Measurements from ENCODE around the gene WDR44.
A peak's percentile ranks its signal among the peaks of the same experiment; 100 is the strongest.
"Not testable (repeated sequence)": the region's sequence is repeated elsewhere in the genome, so short reads cannot be mapped to it uniquely, and the experiment has no call there.

Gene WDR44, protein sequence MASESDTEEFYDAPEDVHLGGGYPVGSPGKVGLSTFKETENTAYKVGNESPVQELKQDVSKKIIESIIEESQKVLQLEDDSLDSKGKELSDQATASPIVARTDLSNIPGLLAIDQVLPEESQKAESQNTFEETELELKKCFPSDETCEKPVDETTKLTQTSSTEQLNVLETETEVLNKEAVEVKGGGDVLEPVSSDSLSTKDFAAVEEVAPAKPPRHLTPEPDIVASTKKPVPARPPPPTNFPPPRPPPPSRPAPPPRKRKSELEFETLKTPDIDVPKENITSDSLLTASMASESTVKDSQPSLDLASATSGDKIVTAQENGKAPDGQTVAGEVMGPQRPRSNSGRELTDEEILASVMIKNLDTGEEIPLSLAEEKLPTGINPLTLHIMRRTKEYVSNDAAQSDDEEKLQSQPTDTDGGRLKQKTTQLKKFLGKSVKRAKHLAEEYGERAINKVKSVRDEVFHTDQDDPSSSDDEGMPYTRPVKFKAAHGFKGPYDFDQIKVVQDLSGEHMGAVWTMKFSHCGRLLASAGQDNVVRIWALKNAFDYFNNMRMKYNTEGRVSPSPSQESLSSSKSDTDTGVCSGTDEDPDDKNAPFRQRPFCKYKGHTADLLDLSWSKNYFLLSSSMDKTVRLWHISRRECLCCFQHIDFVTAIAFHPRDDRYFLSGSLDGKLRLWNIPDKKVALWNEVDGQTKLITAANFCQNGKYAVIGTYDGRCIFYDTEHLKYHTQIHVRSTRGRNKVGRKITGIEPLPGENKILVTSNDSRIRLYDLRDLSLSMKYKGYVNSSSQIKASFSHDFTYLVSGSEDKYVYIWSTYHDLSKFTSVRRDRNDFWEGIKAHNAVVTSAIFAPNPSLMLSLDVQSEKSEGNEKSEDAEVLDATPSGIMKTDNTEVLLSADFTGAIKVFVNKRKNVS

DNA sequence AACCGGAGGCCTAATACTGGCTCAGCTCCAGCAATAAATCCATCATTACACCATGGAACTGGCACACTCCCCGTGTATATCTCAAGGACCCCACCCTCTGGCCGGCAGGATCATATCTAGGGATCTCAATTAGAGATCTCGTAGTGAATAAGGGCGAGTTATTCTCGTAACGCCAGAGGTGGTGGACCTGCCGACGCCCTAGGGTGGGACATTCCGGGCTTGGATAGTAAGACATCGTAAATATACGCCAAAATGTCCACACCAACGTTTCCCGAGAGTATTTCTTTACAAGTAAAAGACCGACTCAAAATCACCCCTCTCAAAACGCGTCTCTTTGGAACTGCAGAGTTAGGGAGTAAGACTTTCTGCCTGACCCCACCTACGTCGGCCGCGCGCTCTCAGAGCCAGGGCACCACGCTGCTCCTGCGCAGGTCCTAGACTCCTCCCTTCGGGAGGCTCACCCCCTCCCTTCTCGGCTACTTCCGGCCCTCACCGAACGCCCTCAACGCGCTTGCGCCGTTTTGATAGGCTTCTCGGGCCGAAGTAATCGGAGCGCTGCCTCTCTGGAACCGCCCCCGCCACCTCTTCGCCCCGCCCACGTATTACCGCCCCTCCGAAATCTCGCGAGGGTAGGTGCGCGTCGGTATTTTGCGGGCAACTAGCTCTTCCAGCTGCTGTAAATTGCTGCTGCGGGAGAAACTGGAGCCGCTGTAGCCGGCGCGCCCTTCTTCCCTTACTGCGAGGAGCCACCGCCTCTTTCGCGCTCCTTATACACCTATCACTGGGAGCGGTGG lies at the start of gene WDR44:
TSS of gene WDR44 (plus strand) at position 643 of the 794 bp plus-strand sequence. CDS start 398 bp downstream, outside the sequence.
- FAIRE-seq (peak; percentile 92), DNase-seq (ENCODE audit: low spot score) (peak; percentile 87)

DNA sequence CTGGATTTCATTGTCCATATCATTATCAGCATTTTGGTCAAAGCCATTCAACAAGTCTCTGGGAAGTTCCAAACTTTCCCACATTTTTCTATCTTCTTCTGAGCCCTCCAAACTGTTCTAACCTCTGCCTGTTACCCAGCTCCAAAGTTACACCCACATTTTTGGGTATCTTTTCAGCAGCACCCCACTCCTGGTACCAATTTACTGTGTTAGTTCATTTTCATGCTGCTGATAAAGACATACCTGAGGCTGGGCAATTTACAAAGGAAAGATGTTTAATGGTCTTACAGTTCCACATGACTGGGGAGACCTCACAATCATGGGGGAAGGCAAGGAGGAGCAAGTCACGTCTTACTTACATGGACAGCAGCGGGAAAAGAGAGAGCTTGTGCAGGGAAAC lies 40.1 kb upstream of the WDR44 start:
- FAIRE-seq; DNase-seq (ENCODE audit: low spot score): not testable (repeated sequence)

DNA sequence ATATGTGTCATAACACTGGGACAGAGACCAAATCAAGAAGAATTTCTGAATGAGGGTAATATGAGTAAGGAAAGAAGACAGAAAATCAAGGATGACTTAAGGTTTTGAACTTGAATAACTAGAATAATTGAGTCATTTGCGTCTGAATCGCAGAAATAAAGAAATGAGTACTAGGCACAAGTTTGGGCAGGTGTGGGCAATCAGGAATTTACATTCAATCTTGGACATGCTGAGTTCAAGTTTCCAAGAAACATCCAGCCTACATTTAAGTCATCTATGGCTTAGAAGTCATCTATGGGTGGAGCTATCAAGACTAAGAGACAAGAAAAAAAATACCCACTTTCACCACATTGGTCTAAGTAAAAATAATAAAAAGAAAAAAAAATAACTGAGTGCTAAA lies 30.4 kb upstream of the WDR44 start:
- no peak for FAIRE-seq

DNA sequence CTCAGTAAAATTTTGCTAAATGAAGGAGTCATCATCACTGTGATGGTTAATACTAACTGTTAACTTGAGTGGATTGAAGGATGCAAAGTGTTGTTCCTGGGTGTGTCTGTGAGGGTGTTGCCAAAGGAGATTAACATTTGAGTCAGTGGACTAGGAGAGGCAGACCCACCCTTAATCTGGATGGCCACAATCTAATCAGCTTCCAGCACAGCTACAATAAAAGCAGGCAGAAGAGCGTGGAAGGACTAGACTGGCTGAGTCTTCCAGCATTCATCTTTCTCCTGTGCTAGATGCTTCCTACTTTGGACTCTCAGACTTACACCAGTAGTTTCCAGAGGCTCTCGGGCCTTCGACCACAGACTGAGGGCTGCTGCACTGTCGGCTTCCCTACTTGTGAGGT lies 21.3 kb upstream of the WDR44 start:
- DNase-seq (ENCODE audit: low spot score) (no peak), FAIRE-seq (no peak)

More for the DNA sequence above, 30.4 kb upstream of the WDR44 start:
- no peak for DNase-seq (ENCODE audit: low spot score)

DNA sequence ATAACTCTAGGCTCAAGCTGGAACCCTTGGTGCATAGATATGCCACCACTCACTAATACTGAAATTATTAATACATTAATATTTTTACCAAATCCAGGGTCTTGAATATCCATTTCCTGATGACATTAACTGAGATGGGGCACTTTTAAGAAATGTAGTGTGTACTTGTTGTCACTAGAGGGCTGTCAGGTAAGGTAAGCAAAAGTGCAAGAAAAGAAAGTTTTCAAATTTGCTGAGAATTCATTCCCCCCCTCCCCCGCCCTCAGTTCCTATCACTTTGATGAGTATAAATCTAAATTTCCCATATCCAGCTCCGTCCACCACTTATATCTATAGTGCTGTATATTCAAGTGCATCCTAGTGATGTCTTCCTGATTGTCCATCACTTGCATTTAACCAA lies 20.5 kb upstream of the WDR44 start:
- no peak for DNase-seq (ENCODE audit: low spot score)
- FAIRE-seq, result no peak

DNA sequence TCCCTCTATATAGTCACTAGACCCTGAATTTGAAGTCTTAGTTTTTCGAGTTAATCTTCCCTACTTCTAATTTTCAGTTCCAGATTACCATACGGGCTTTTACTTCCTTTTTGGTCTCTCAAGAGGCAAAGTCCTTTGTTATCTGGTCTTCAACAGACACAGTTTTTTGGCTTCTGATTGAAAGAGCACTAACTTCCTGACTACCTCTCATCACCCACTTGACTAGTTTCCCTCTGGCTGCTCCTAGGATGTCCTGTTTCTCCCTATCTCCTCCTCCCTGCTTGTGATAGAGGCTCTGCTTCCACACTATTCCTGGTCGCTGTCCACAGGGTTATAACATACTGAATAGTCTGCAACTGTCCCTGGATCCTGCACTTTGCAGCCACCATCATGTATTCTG lies 16.7 kb upstream of the WDR44 start:
- no peak for DNase-seq (ENCODE audit: low spot score)
- FAIRE-seq, result no peak

DNA sequence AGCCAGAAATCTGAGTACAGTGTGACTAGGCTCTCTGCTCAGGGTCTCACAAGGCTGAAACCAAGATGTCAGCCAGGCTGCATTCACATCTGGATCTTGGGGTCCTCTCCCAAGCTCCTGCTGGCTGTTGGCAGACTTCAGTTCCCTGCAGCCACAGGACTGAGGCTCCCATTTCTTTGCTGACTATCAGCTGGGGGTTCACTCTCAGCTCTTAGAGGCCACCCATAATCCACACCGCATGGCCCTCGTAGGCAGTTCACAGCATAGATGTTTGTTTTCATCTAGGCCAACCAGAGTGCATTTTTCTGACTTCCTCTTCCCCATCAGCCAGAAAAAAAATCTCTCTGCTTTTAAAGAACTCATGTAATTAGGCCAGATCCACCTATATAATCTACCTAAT lies 8.2 kb upstream of the WDR44 start:
- FAIRE-seq (no peak), DNase-seq (ENCODE audit: low spot score) (no peak)

DNA sequence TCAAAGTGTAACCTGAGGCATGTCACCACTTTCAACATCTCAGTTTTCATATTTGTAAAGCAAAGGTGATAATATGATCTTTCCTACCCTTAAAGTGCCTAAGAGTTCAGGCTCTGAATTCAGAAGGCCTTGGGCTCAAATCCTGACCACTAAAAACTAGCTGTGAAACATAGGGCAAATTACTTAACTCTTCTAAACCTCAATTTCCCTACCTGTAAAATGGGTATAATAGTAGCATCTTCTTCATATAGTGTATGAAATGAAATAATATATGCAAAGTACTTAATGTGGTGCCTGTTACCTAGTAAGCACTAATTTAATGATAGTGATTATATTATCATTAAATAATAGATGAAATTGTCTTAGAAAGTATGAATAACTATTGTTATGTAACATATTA lies 7.0 kb upstream of the WDR44 start:
- no peak for FAIRE-seq
- DNase-seq (ENCODE audit: low spot score), result no peak

DNA sequence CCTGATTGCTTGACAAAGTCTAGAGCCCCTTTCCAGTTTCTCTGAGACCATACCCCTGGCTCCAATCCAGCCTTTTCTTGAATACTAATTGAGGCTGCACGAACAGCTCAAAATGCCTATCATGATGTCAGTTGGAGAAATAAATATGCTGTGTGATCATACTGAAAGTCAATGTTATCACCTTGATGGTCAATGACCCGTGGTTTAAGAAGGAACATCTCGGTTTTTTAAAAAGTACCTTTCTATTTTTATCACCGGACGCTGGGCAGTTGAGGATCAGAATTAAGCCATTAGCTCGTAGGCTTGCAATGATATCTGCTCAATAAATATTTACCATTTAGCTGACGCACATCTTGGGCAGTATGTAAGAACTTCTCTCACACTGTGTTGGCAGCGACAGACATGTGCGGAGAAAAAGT lies 852 bp upstream of the WDR44 start:
- FAIRE-seq (no peak), DNase-seq (ENCODE audit: low spot score) (no peak)

DNA sequence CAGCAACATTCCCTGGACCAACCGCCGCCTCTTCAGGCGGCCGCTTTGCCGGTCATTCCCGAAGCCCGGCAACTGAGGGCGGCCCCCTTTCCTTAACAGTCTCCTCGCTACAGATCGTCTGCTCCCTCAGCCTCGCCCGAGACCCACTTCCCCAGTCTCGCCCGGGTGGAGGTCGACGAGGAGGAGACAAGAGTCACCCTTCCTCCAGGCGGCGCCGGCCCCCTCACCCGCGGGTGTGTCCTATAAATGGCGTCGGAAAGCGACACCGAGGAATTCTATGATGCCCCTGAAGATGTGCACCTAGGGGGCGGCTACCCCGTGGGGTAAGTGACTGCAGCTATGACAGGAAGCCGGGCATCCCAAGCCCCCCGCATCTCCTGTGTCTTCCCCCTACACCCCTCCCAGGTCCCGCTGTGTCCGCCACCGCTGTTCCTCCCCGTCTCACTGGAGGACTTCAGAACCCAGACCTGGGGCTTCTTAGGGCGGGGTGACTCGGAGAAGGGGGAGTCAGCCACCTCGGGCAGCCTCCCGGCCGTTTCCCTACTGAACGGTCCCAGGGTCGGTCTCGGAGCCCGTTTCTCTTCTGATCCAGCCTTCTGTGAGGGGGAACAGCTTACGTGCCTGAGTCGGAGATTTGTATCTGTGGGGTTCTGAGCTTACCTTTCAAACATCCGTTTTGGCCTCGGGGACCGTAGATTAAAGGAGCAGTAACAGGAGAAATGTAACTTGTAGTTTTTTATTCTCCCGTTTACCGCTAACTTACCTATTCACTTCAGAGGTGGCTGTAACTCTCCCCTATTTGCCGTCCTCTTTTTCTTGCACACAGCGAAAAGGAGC lies 570 bp downstream of the WDR44 start:
- FAIRE-seq (no peak), DNase-seq (ENCODE audit: low spot score) (no peak)

DNA sequence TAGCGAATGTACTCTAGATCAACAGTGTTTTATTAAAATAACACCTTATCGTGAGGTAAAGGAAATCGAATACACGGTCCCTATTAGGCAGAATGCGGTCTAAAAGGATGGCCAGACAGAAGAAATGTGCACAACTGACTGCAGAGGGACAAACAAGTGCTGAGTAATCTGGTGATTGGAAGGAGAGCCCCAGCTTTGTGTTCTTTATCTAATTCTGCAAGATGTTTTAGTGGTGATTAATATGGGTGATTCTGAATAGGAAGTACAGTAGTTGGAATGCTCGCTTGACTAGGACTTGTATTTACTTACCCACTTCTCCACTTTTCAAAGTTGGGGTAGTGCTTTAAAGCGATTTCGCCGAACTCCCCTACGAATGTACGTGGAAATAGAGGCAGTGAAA lies 1.2 kb downstream of the WDR44 start:
- FAIRE-seq (peak; percentile 34), DNase-seq (ENCODE audit: low spot score) (peak; percentile 41)

DNA sequence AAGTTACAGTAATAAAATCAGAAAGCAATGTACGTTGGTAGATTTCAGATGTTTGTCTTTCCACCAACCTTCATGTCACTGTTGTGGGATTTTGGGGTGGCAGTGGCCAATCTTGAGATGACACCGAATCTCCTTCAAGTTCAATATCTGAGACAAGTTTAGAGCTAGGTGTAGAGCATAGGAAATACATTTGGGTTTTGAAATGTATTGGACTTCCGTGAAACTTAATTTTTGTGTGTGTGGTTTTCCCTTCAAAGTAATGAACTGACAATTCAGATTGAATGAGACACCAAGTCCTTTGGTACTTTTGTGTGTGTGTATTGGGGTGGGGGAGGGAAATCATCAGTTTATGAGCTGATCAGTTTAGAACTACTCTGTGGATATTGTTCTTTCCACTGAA lies 1.8 kb downstream of the WDR44 start:
- DNase-seq (ENCODE audit: low spot score), result no peak
- no peak for FAIRE-seq

DNA sequence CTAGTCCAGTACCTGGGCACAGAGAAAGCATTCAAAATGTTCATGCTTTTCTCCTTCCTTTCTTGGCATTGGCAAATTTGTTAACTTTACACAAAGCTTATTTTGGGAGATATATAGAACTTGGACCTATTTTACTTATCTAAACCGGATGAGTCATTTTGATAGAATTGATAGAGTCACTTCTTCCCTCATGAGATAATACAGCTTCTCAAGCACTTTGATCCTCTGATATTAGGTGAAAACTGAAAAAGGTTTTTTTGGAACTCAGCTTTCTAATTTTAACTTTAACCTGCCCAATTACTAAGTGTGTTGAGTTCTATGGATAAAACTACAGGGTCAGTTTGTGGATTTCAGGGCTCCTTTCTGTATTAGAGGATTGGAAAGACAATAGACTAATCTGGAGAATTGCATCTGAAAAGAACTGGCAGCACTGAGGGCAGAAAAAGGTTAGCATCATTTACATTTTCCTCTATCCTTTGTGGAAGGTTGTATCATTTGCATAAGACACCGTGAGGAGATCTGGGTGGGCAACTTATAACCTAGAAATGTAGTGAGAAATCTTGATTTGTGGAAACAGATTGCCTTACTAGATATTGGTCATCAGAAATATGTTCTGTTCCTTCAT lies 2.4 kb downstream of the WDR44 start:
- DNase-seq (ENCODE audit: low spot score) (no peak), FAIRE-seq (no peak)

DNA sequence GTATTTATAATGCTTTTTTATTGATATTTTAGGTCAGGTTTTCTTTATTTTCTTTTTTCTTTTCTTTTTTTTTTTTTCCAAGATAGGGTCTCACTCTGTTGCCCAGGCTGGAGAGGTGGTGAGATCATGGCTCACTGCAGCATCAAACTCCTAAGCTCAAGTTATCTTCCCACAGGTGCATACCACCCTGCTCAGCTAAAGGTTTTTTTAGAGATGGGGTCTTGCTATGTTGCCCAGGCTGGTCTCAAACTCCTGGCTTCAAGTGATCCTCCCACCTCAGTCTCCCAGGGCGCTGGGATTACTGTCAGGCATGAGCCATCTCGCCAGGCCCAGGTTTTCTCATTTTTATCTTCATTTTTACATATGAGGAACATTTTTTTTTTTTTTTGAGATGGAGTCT lies 3.3 kb downstream of the WDR44 start:
- DNase-seq (ENCODE audit: low spot score), result no peak
- no peak for FAIRE-seq

DNA sequence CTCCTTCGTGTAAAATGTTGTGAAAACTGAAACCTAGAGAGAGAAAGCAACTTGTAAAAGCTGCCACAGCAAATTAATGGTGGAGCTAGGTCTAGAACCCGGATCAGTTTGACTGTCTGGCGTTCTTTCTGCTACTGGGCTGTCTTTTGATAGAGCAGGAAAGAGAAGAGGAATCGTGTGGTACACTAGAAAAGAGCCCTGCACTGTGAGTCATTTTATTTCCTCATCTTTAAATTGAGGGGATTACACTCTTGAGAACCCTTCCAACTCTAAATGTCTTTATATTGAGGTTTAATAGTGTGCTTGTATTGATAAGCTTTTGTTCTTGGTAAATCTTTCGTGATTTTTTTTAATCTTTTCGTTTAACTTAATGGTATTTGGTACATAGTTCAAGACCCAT lies 4.3 kb downstream of the WDR44 start:
- peak; percentile 23 for FAIRE-seq
- no peak for DNase-seq (ENCODE audit: low spot score)

DNA sequence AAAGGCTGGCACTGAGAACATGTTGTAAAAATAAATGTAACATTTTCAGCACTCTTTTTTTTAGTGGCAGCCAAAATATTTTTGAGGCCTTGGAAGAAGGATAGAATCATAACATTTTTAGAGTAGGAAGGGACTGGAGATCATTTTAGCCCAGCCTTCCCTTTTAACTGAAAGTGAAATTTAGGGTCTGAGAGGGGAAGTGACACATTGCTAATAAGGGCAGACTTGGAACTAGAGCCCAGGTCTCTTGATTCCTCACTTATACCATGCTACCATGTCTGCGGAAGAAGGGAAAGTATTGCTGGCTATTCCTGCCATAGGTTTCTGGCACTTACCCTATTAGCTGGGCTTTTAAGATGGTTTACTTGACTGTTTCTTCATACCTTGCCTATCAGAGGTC lies 4.8 kb downstream of the WDR44 start:
- no peak for FAIRE-seq

DNA sequence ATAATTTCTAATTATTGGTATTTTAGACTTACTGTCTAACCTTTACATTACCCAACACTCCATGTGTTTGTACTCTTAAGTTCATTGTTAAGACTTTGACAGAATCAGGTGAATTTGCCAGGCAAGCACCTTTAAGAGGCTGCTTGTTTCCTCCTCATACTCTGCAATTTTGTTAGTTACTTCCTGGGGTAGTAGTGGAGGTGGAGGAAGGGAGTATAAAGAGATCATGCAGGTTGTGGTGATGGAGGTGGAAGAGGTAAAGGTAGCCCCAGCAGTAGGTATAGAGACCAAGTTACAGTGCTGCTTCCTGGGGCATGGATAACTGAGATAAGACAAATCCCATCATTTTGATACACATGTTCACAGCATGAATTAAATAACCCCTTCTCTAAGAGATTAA lies 6.7 kb downstream of the WDR44 start:
- DNase-seq (ENCODE audit: low spot score) (no peak), FAIRE-seq (no peak)

More for the DNA sequence above, 4.8 kb downstream of the WDR44 start:
- DNase-seq (ENCODE audit: low spot score), result no peak

DNA sequence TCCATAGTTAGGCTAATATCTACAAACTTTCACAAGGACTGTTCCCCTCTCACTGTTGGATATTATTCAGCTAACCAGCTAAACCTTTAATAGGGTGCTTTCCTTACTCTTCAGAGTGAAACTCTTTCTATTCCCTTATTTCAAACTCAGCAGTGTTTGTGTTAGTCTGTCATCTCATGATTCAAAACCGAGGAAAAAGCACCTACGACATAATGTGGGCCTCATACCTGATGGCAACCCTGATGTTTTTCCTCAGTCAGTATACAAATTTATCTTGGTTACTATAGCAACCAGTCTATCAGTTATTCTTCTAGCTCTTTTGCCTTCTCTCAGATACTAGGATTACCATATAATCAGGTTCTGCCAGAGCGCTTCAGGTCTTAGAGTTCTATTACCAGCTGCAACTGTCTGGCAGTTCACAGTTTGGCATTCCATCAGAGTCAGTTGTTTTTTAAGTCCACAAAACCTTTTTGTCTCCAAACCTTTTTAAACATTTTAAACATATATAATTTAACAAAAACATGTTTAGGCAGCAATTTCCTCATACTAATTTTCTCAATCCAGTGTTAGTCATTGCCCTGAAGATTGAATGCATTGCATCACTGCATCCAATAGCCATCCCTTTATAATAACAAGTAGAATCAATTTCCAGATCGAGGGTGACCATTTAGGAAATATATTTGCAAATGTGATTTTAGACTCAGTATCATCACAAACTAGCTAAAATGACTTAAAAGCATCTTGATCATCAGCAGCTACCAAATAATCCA lies 7.4 kb downstream of the WDR44 start:
- no peak for FAIRE-seq
- no peak for DNase-seq (ENCODE audit: low spot score)

DNA sequence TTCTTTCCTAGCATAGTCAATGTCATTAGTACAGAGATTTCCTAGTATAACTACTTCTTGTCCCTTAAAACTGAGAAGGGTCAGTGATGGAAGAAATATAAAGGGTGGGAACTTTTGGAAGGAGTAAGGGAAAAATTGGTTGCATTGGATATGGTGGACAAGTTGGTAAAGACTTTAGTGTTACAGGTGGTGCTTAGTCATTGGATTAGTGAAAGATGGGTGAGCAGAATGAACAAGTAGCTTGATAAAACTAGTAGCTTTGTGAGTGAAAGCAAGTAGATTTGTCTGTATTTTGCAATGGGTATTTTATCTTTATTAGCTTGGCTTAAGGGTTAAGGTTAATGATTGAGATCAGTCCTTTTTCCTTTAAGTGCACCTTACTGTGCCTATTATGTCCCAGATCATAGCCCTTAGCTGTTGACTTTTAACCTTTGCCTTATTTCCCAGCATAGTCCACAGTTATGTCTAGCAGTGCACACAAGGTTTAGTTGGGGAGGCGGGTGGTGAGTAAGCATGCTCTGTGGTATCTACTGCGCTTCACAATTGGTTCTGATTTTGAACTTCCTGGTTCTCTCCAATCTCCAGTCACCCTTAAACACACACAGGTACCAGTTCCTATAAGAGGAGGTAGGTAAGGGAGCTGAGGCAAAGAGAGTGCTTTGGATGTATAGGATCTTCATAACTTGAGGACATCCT lies 9.5 kb downstream of the WDR44 start:
- FAIRE-seq (peak; percentile 79), DNase-seq (ENCODE audit: low spot score) (peak; percentile 7)
